ENCODE measurements around the gene SEMA3C. TPM values are rescaled to one million over a fixed set of nuclear protein-coding genes. Genes with fewer than 3 reads are reported as not detected.

Gene SEMA3C
- total and polyA plus RNA-seq, 4 experiments from 2014 or later = 0.47 to 0.50 TPM; not detected in 2

DNA sequence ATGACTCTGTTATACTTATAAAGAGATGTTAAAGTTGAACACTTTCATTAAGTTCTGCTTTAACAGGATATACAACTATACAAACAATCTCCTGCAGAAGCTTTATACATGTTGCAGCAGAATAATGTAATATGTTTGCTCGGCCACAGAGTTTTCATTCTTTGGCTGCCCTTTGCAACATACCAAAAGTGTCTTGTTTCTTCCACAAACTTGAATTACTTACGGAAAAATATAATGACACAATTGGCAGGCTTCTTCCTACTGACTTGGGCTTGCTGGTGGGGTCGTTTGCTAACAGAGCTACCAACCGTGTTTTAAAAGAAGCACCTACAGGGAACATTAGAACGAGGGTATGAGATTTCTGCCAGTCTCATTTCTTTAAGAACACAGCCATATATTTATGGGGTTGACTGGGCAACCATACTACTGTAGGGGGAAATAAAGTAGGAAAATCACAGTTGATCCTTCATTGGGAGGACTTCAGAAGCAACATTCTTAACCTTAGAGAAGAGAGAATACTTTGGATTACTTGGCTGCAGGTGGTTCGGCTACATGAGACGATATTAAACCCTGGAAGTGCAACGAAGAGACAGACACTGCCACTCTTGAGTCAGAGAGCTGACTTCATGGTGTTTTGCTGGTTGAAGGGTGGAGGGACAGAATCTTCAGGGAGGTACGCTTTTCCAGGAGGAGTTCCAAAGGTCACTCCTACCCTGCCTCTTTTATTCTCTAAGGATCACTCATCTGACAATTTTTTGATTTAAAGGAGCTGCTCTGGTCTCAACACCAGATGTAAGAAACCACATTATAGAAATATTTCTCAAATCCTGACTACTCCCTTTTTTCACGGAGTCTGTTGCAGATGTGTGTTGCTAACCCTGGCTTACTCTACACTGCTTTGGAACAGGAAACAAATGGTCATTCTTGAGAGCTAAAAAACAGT, 123.9 kb downstream of the SEMA3C start:
- Histone ChIP-seq H3K4me1 (ENCODE audit: insufficient read depth, low read length) (no peaks in the 10 kb centered on the region), H3K27me3 (ENCODE audit: insufficient read depth, low read length) (no peaks in the 10 kb centered on the region), H3K4me3 (ENCODE audit: low read length in 2 of 2) (no peak overlapping the region), H3K9me3 (ENCODE audit: control insufficient read depth in 1 of 2, low read length in 2 of 2) (no peaks in the 10 kb centered on the region), H3K27ac (ENCODE audit: low read depth, low read length) (no peak overlapping the region), H3K36me3 (ENCODE audit: insufficient read depth, low read length) (no peaks in the 10 kb centered on the region)
- Mint-ChIP-seq H3K4me3 (no peak overlapping the region), H3K36me3 (no peaks in the 10 kb centered on the region), H3K4me1 (no peaks in the 10 kb centered on the region), H3K27me3 (no peaks in the 10 kb centered on the region), H3K9me3 (peaks cover 2 to 10% (median 7%) of the 10 kb centered on the region in 8 donors), H3K27ac (no peak overlapping the region)
- intact Hi-C loops (cut with micrococcal nuclease) = no loop called here
- no peak for DNase-seq
- CTCF ChIA-PET (ENCODE audit: partially characterized antibody) = no interaction called here
- POLR2A ChIA-PET (ENCODE audit: partially characterized antibody) = no interaction called here

DNA sequence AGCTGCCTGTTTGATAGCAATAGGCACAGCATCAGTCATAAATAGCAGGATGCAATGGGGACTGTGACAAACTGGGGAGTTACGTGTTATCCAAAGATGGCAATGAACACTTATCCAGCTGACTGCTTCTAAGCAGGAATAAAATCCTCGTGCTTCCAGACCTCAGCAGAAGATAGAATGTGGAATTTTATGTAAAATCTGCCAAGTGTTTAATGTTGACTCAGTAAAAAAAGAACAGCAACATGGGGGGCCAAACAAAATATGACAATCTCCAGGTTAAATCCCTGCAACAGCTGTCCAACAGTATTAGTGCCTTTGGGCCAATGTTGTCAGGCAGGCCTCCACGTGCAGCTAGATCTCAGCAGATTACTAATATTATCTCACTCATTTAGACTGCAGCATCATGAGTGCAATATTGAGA, 127.3 kb downstream of the SEMA3C start:
- ChIA-PET POLR2A (ENCODE audit: partially characterized antibody) (no interaction called here), CTCF (ENCODE audit: partially characterized antibody) (no interaction called here)
- no peak overlapping the region for H3K4me3 ChIP-seq (ENCODE audit: low read length in 2 of 2)
- no peaks in the 10 kb centered on the region for H3K36me3 Mint-ChIP-seq
- peaks cover 2 to 15% (median 10%) of the 10 kb centered on the region in 8 donors for H3K9me3 Mint-ChIP-seq
- no peaks in the 10 kb centered on the region for H3K4me1 Mint-ChIP-seq
- H3K9me3 ChIP-seq (ENCODE audit: control insufficient read depth in 1 of 2, low read length in 2 of 2) = no peaks in the 10 kb centered on the region
- H3K27me3 Mint-ChIP-seq = no peaks in the 10 kb centered on the region
- intact Hi-C loops (cut with micrococcal nuclease) = no loop called here
- no peak for DNase-seq
- H3K27ac ChIP-seq (ENCODE audit: low read depth, low read length) = no peak overlapping the region
- H3K4me1 ChIP-seq (ENCODE audit: insufficient read depth, low read length) = no peaks in the 10 kb centered on the region
- peak overlapping the region in 1 of 7 donors; percentile 29 for H3K27ac Mint-ChIP-seq
- no peaks in the 10 kb centered on the region for H3K27me3 ChIP-seq (ENCODE audit: insufficient read depth, low read length)
- H3K4me3 Mint-ChIP-seq = no peak overlapping the region
- no peaks in the 10 kb centered on the region for H3K36me3 ChIP-seq (ENCODE audit: insufficient read depth, low read length)

DNA sequence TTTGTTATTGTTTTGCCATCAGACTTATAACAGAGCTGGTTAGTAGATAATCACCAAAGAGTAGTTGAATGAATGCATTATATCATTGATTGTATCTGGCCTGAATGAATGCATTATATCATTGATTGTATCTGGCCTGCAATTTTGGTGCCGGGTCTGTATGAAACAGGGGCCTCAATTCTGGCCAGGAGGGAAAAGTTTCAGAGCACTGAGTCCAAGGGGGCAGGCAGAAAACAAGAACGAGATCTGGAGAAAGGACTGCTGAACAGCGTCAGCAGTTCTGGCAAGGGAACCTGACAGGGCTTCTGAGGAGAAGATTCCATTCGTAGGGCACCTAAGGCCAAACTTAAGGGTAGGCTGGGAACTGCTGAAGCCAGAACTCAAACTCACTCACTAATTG, 128.0 kb downstream of the SEMA3C start:
- DNase-seq = no peak
- Histone ChIP-seq H3K27ac (ENCODE audit: low read depth, low read length) (no peak overlapping the region), H3K27me3 (ENCODE audit: insufficient read depth, low read length) (no peaks in the 10 kb centered on the region), H3K9me3 (ENCODE audit: control insufficient read depth in 1 of 2, low read length in 2 of 2) (no peaks in the 10 kb centered on the region), H3K4me3 (ENCODE audit: low read length in 2 of 2) (no peak overlapping the region), H3K4me1 (ENCODE audit: insufficient read depth, low read length) (no peaks in the 10 kb centered on the region), H3K36me3 (ENCODE audit: insufficient read depth, low read length) (no peaks in the 10 kb centered on the region)
- Mint-ChIP-seq H3K4me1 (no peaks in the 10 kb centered on the region), H3K4me3 (no peak overlapping the region), H3K27ac (no peak overlapping the region), H3K36me3 (no peaks in the 10 kb centered on the region), H3K9me3 (peaks cover 2 to 16% (median 11%) of the 10 kb centered on the region in 8 donors), H3K27me3 (no peaks in the 10 kb centered on the region)
- POLR2A ChIA-PET (ENCODE audit: partially characterized antibody) = no interaction called here
- intact Hi-C loops (cut with micrococcal nuclease) = no loop called here
- CTCF ChIA-PET (ENCODE audit: partially characterized antibody) = no interaction called here

DNA sequence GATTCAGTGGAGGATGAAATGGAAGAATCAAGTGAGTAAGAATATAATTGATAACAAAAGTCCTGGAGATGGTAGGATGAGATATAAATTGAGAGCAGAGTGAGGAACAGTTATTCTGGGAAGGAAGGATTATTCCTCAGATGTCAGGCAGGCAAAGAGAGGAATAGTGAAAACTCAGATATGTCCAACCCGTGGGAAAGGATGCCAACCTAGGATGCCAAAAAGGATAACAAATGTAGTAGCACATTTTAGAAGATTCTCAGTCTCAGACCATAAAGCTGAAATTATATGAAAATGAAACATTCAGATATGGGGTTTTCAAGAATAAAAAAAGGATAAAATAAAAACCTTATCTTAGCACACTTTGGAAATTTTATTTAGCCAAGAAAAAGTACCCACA, 131.1 kb downstream of the SEMA3C start:
- H3K27ac Mint-ChIP-seq = no peak overlapping the region
- intact Hi-C loops (cut with micrococcal nuclease) = no loop called here
- H3K27me3 Mint-ChIP-seq = no peaks in the 10 kb centered on the region
- Histone ChIP-seq H3K27ac (ENCODE audit: low read depth, low read length) (no peak overlapping the region), H3K36me3 (ENCODE audit: insufficient read depth, low read length) (no peaks in the 10 kb centered on the region), H3K27me3 (ENCODE audit: insufficient read depth, low read length) (no peaks in the 10 kb centered on the region), H3K4me1 (ENCODE audit: insufficient read depth, low read length) (no peaks in the 10 kb centered on the region), H3K4me3 (ENCODE audit: low read length in 2 of 2) (no peak overlapping the region), H3K9me3 (ENCODE audit: control insufficient read depth in 1 of 2, low read length in 2 of 2) (no peaks in the 10 kb centered on the region)
- no peaks in the 10 kb centered on the region for H3K4me1 Mint-ChIP-seq
- peaks cover 0 to 12% (median 5%) of the 10 kb centered on the region in 8 donors for H3K9me3 Mint-ChIP-seq
- ChIA-PET POLR2A (ENCODE audit: partially characterized antibody) (no interaction called here), CTCF (ENCODE audit: partially characterized antibody) (no interaction called here)
- no peaks in the 10 kb centered on the region for H3K36me3 Mint-ChIP-seq
- no peak for DNase-seq
- H3K4me3 Mint-ChIP-seq = no peak overlapping the region

DNA sequence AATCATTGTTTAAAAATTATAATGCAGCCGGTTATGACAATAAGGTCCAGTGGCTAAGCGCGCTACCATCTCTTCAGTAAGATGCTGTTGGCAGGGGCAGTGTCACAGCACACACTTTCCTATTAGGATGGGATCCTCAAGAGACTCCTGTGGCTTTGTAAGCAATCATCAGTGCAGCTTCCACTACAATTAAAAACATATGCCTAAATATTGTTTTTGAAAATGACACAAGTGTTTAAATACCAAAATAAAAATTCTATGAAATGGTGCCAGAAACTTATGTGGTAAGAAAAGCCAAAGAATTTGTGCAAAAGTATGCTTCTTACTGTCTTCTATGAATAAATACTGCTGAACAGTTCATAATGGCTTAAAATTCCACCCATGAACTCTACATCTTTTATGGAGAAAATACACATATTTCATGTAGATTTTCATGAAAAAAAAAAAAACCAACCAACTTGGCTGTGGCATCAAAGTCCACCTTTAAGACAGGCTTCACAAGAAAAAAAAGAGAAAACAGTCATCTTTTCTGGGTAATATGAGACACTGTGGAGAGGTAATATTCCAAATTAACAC, 132.8 kb downstream of the SEMA3C start:
- Mint-ChIP-seq H3K27ac (no peak overlapping the region), H3K4me3 (no peak overlapping the region), H3K36me3 (no peaks in the 10 kb centered on the region), H3K27me3 (no peaks in the 10 kb centered on the region), H3K9me3 (peaks cover 0 to 16% (median 6%) of the 10 kb centered on the region in 8 donors), H3K4me1 (no peaks in the 10 kb centered on the region)
- POLR2A ChIA-PET (ENCODE audit: partially characterized antibody) = no interaction called here
- Histone ChIP-seq H3K36me3 (ENCODE audit: insufficient read depth, low read length) (no peaks in the 10 kb centered on the region), H3K4me3 (ENCODE audit: low read length in 2 of 2) (no peak overlapping the region), H3K9me3 (ENCODE audit: control insufficient read depth in 1 of 2, low read length in 2 of 2) (no peaks in the 10 kb centered on the region), H3K27me3 (ENCODE audit: insufficient read depth, low read length) (no peaks in the 10 kb centered on the region), H3K4me1 (ENCODE audit: insufficient read depth, low read length) (no peaks in the 10 kb centered on the region), H3K27ac (ENCODE audit: low read depth, low read length) (no peak overlapping the region)
- intact Hi-C loops (cut with micrococcal nuclease) = no loop called here
- DNase-seq = no peak
- CTCF ChIA-PET (ENCODE audit: partially characterized antibody) = no interaction called here

DNA sequence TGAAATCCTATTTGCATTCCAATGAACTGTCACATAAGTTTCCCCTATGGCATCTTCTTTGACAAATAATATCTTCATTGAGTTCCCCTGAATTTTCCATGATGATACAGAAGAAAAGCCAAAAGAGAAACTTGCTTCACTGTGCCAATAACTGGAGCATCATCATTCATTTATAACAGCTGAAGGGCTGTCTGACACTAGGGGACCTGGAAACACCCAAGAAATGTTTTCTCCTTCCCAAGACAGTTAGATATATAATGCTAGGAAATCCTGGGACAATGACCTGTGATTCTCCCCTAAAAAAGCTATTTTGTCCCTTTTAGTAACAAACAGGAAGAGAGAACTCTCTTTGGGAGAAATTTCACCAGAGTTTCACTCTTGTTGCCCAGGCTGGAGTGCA, 133.6 kb downstream of the SEMA3C start:
- POLR2A ChIA-PET (ENCODE audit: partially characterized antibody) = no interaction called here
- intact Hi-C loops (cut with micrococcal nuclease) = no loop called here
- H3K4me1 Mint-ChIP-seq = no peaks in the 10 kb centered on the region

DNA sequence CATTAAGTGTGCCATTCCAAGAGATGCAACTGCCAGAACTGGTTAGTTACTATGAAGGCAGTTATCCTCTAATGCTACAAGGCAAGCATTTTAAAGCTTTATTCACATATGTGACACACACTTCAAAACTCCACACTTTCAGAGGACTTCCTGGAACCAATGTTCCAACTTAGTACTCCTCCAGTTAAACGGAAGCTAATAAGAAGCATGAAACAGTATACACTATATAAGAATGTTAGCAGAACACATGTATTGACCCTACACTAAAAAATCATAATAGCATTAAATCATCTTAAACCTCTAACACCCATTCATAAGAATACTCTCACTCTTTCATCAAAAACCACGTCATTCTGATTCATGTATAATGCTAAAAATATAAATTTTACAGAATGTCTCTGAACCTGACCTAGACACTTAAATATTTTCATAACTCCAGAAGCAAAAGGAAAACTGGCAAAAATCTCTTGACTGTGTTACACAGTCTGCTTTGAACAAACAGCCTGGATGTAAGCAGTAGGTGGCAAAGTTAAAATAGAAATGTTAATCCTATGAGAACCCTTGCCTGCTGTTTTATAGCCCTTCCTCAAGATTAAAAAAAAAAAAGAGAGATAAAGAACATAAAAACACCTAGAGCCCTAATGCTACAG, 135.0 kb downstream of the SEMA3C start:
- no peak for DNase-seq
- ChIA-PET CTCF (ENCODE audit: partially characterized antibody) (no interaction called here), POLR2A (ENCODE audit: partially characterized antibody) (no interaction called here)
- H3K36me3 Mint-ChIP-seq = no peaks in the 10 kb centered on the region
- Histone ChIP-seq H3K36me3 (ENCODE audit: insufficient read depth, low read length) (no peaks in the 10 kb centered on the region), H3K27ac (ENCODE audit: low read depth, low read length) (no peak overlapping the region), H3K4me1 (ENCODE audit: insufficient read depth, low read length) (no peaks in the 10 kb centered on the region), H3K4me3 (ENCODE audit: low read length in 2 of 2) (no peak overlapping the region), H3K9me3 (ENCODE audit: control insufficient read depth in 1 of 2, low read length in 2 of 2) (no peaks in the 10 kb centered on the region), H3K27me3 (ENCODE audit: insufficient read depth, low read length) (no peaks in the 10 kb centered on the region)
- no peak overlapping the region for H3K4me3 Mint-ChIP-seq
- peaks cover 0 to 19% (median 8%) of the 10 kb centered on the region in 8 donors for H3K9me3 Mint-ChIP-seq
- no peaks in the 10 kb centered on the region for H3K27me3 Mint-ChIP-seq
- no peak overlapping the region for H3K27ac Mint-ChIP-seq
- H3K4me1 Mint-ChIP-seq = no peaks in the 10 kb centered on the region
- intact Hi-C loops (cut with micrococcal nuclease) = no loop called here

More for the DNA sequence above, 133.6 kb downstream of the SEMA3C start:
- CTCF ChIA-PET (ENCODE audit: partially characterized antibody) = no interaction called here
- H3K9me3 Mint-ChIP-seq = peaks cover 0 to 19% (median 7%) of the 10 kb centered on the region in 8 donors
- H3K36me3 Mint-ChIP-seq = no peaks in the 10 kb centered on the region
- H3K27me3 Mint-ChIP-seq = no peaks in the 10 kb centered on the region
- H3K9me3 ChIP-seq (ENCODE audit: control insufficient read depth in 1 of 2, low read length in 2 of 2) = no peaks in the 10 kb centered on the region
- no peaks in the 10 kb centered on the region for H3K27me3 ChIP-seq (ENCODE audit: insufficient read depth, low read length)
- H3K27ac Mint-ChIP-seq = no peak overlapping the region
- no peak overlapping the region for H3K4me3 ChIP-seq (ENCODE audit: low read length in 2 of 2)
- no peaks in the 10 kb centered on the region for H3K4me1 ChIP-seq (ENCODE audit: insufficient read depth, low read length)
- no peak for DNase-seq
- H3K27ac ChIP-seq (ENCODE audit: low read depth, low read length) = no peak overlapping the region
- no peaks in the 10 kb centered on the region for H3K36me3 ChIP-seq (ENCODE audit: insufficient read depth, low read length)
- no peak overlapping the region for H3K4me3 Mint-ChIP-seq

Measured in CD4-positive, alpha-beta memory T cell (primary cell).